Suppressor macrophage treated with lipopolysaccharide for 4 hours (primary cell): ENCODE data around the gene RIC8A.

Source experiments
- DNase-seq: peaks from one replicate; pipeline ENCODE4 v3.0.0-alpha.2; 2020

RIC8A gene

GRCh38 chr11:204587-205109 lies 2.9 kb upstream of the RIC8A start:
- DNase-seq: no peak

GRCh38 chr11:205221-206001 lies 2.1 kb upstream of the RIC8A start:
- no peak for DNase-seq

GRCh38 chr11:206002-206384 lies 1.5 kb upstream of the RIC8A start:
- no peak for DNase-seq

GRCh38 chr11:206526-207207 lies 841 bp upstream of the RIC8A start:
- peak; percentile 35 for DNase-seq

GRCh38 chr11:207863-208180 lies 314 bp downstream of the RIC8A start:
- peak; percentile 70 for DNase-seq

GRCh38 chr11:208181-208916 lies 841 bp downstream of the RIC8A start:
- peak; percentile 91 for DNase-seq

GRCh38 chr11:208917-209260 lies 1.4 kb downstream of the RIC8A start:
- no peak for DNase-seq

GRCh38 chr11:209275-210121 lies 2.0 kb downstream of the RIC8A start:
- DNase-seq: no peak

GRCh38 chr11:210122-210802 lies 2.8 kb downstream of the RIC8A start:
- no peak for DNase-seq

- no peak for DNase-seq
Observed at GRCh38 chr11:210803-211180, 3.3 kb downstream of the RIC8A start.

- no peak for DNase-seq
Observed at GRCh38 chr11:211295-211694, 3.8 kb downstream of the RIC8A start.

- no peak for DNase-seq
Observed at GRCh38 chr11:211741-212140, 4.2 kb downstream of the RIC8A start.

- DNase-seq: no peak
Observed at GRCh38 chr11:212150-213100, 4.9 kb downstream of the RIC8A start.

- DNase-seq: no peak
Observed at GRCh38 chr11:213111-213510, 5.6 kb downstream of the RIC8A start.

GRCh38 chr11:214083-214482 lies 6.6 kb downstream of the RIC8A start:
- DNase-seq: no peak

GRCh38 chr11:215581-216037 lies 8.1 kb downstream of the RIC8A start:
- DNase-seq: no peak

- DNase-seq: no peak
Observed at GRCh38 chr11:216081-216974, 8.8 kb downstream of the RIC8A start.

GRCh38 chr11:217704-218103 lies 10.2 kb downstream of the RIC8A start:
- DNase-seq: no peak

GRCh38 chr11:218815-219593 lies 11.5 kb downstream of the RIC8A start:
- DNase-seq: no peak
